DOHH2 (cell line): ENCODE data around the gene SLC7A14.

Experiments used
- H3F3A ChIP-seq: fragments of 200-600 bp; sonication (generic), shearing (Covaris generic); 2 replicates; pipeline ENCODE4 v1.6.0; 2016; ENCODE audit warnings: antibody characterized with exemption, mild to moderate bottlenecking; ENCODE audit not compliant: control insufficient read depth, insufficient read depth
- H3K27ac ChIP-seq: fragments of 200-600 bp; sonication (generic); 2 replicates; pipeline ENCODE4 v1.5.1; 2014; ENCODE audit warnings: low read depth, mild to moderate bottlenecking, low read length, moderate library complexity
- H3K27me3 ChIP-seq: fragments of 200-600 bp; sonication (generic); 2 replicates; pipeline ENCODE4 v1.6.1; 2014; ENCODE audit warnings: mild to moderate bottlenecking, low read length, mixed read lengths; ENCODE audit not compliant: control insufficient read depth
- H3K36me3 ChIP-seq: fragments of 200-600 bp; sonication (generic); 2 replicates; pipeline ENCODE4 v1.6.1; 2014; ENCODE audit warnings: mild to moderate bottlenecking, low read length, moderate library complexity, mixed read lengths; ENCODE audit not compliant: control insufficient read depth
- H3K4me1 ChIP-seq: fragments of 200-600 bp; sonication (generic); 2 replicates; pipeline ENCODE4 v1.6.1; 2014; ENCODE audit warnings: mild to moderate bottlenecking, low read length, mixed read lengths; ENCODE audit not compliant: control insufficient read depth
- H3K4me2 ChIP-seq: fragments of 200-600 bp; sonication (generic); 2 replicates; pipeline ENCODE4 v1.6.0; 2014; ENCODE audit warnings: mild to moderate bottlenecking, low read length, moderate library complexity
- H3K4me3 ChIP-seq: fragments of 200-600 bp; sonication (generic); 2 replicates; pipeline ENCODE4 v1.5.1; 2014; ENCODE audit warnings: mild to moderate bottlenecking, low read length, mixed read lengths
- H3K79me2 ChIP-seq: fragments of 200-600 bp; sonication (generic); 2 replicates; pipeline ENCODE4 v1.6.1; 2014; ENCODE audit warnings: mild to moderate bottlenecking, low read length, mixed read lengths; ENCODE audit not compliant: control insufficient read depth
- H3K9me2 ChIP-seq: fragments of 200-600 bp; sonication (generic); replicated peaks from 2 replicates; pipeline ENCODE4 v1.6.1; 2014; ENCODE audit warnings: mild to moderate bottlenecking, low read length, mixed read lengths; ENCODE audit not compliant: control insufficient read depth
- H3K9me3 ChIP-seq: fragments of 200-600 bp; sonication (generic); 2 replicates; pipeline ENCODE4 v1.6.1; 2014; ENCODE audit warnings: antibody characterized with exemption, low read length, mixed read lengths; ENCODE audit not compliant: control insufficient read depth, insufficient read depth
- H4K20me1 ChIP-seq: fragments of 200-600 bp; sonication (generic); 2 replicates; pipeline ENCODE4 v1.6.0; 2014; ENCODE audit warnings: low read depth, mild to moderate bottlenecking, antibody characterized with exemption, low read length, moderate library complexity; ENCODE audit not compliant: control insufficient read depth, insufficient read depth
- EZH2phosphoT487 ChIP-seq: fragments of 200-600 bp; sonication (generic); IDR thresholded peaks from 2 replicates; pipeline ENCODE4 v1.6.1; 2017; ENCODE audit warnings: borderline replicate concordance, mild to moderate bottlenecking, antibody characterized with exemption, low read length, moderate library complexity, mixed read lengths
- TF ChIP-seq, protein P1 (sequence below): fragments of 200-600 bp; sonication (generic); IDR thresholded peaks from one replicate; pipeline ENCODE4 v1.5.1; 2014; ENCODE audit warnings: antibody characterized with exemption, mild to moderate bottlenecking, low read depth, low read length; ENCODE audit not compliant: poor library complexity, severe bottlenecking

Gene SLC7A14

GRCh38 chr3:170487031-170487430, 98.8 kb downstream of the SLC7A14 start:
- Histone ChIP-seq H3K27ac (no peak overlapping the region), H3K4me2 (no peak overlapping the region)

GRCh38 chr3:170486398-170486797, 99.5 kb downstream of the SLC7A14 start:
- Histone ChIP-seq H3K79me2 (no peaks in the 10 kb centered on the region), H3K4me1 (peaks cover 5% of the 10 kb centered on the region; the same call in 1 of the 2 replicates), H3K27me3 (peaks cover 11% of the 10 kb centered on the region), H3K4me3 (no peak overlapping the region), H3K9me2 (no peaks in the 10 kb centered on the region), H3F3A (no peaks in the 10 kb centered on the region), H3K4me2 (no peak overlapping the region), H3K36me3 (no peaks in the 10 kb centered on the region), H3K27ac (no peak overlapping the region), H3K9me3 (no peaks in the 10 kb centered on the region), H4K20me1 (no peaks in the 10 kb centered on the region)
- TF ChIP-seq EZH2phosphoT487 = no peak
- TF ChIP-seq, protein P1, sequence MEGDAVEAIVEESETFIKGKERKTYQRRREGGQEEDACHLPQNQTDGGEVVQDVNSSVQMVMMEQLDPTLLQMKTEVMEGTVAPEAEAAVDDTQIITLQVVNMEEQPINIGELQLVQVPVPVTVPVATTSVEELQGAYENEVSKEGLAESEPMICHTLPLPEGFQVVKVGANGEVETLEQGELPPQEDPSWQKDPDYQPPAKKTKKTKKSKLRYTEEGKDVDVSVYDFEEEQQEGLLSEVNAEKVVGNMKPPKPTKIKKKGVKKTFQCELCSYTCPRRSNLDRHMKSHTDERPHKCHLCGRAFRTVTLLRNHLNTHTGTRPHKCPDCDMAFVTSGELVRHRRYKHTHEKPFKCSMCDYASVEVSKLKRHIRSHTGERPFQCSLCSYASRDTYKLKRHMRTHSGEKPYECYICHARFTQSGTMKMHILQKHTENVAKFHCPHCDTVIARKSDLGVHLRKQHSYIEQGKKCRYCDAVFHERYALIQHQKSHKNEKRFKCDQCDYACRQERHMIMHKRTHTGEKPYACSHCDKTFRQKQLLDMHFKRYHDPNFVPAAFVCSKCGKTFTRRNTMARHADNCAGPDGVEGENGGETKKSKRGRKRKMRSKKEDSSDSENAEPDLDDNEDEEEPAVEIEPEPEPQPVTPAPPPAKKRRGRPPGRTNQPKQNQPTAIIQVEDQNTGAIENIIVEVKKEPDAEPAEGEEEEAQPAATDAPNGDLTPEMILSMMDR = no peak

More at GRCh38 chr3:170487031-170487430, 98.8 kb downstream of the SLC7A14 start:
- Histone ChIP-seq H3K4me1 (peaks cover 6% of the 10 kb centered on the region; the same call in 1 of the 2 replicates), H3F3A (no peaks in the 10 kb centered on the region), H3K79me2 (no peaks in the 10 kb centered on the region), H3K9me3 (no peaks in the 10 kb centered on the region), H3K27me3 (peaks cover 11% of the 10 kb centered on the region), H3K4me3 (no peak overlapping the region), H3K36me3 (no peaks in the 10 kb centered on the region), H3K9me2 (no peaks in the 10 kb centered on the region), H4K20me1 (no peaks in the 10 kb centered on the region)
- TF ChIP-seq, protein P1 = no peak
- no peak for TF ChIP-seq EZH2phosphoT487

DNA sequence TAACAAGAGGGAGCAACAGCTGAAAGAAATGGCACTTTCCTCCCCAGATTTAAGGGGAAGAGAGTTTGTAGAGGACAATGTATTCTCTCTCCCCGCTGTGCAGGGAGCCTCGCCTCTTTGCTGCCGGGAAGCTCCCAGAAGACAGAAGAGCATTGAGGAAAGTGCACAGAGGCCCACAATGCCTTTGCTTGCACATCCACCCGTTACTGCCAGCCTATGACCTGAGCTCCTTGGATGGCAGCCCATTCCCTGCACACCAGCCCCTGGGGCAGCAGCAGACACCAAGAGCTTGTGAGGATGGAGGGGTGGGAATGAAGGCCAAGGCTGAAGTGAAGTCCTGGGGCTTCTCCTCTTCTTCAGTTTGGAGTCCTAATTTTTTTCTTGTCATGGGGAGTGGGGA, 100.2 kb downstream of the SLC7A14 start:
- Histone ChIP-seq H3K4me3 (no peak overlapping the region), H3K27ac (no peak overlapping the region), H3K9me3 (no peaks in the 10 kb centered on the region), H3K27me3 (peaks cover 11% of the 10 kb centered on the region), H4K20me1 (no peaks in the 10 kb centered on the region), H3K9me2 (no peaks in the 10 kb centered on the region), H3K4me2 (no peak overlapping the region), H3K36me3 (no peaks in the 10 kb centered on the region), H3K79me2 (no peaks in the 10 kb centered on the region), H3F3A (no peaks in the 10 kb centered on the region), H3K4me1 (no peaks in the 10 kb centered on the region)
- TF ChIP-seq, protein P1 = no peak
- TF ChIP-seq EZH2phosphoT487 = no peak
